CD4-positive, alpha-beta T cell treated with Interleukin-2 at 100 ng/mL for 4 hours (primary cell): ENCODE data around the gene TADA2B.
"Not testable (repeated sequence)": the region's sequence is repeated elsewhere in the genome, so short reads cannot be mapped to it uniquely, and the experiment has no call there.

Experiments
- DNase-seq: peaks from one replicate; pipeline ENCODE4 v3.0.0-alpha.2; 2020; ENCODE audit warnings: low spot score

Gene TADA2B

GRCh38 chr4:7083597-7084563 lies 40.7 kb downstream of the TADA2B start:
- DNase-seq: no peak

- DNase-seq: not testable (repeated sequence)
Measured at GRCh38 chr4:7084564-7084961, 41.4 kb downstream of the TADA2B start.

- DNase-seq: no peak
Measured at GRCh38 chr4:7086384-7086783, 43.2 kb downstream of the TADA2B start.

GRCh38 chr4:7087036-7087435 lies 43.9 kb downstream of the TADA2B start:
- DNase-seq: no peak

GRCh38 chr4:7089213-7089986 lies 46.2 kb downstream of the TADA2B start:
- no peak for DNase-seq

GRCh38 chr4:7092026-7092425 lies 48.9 kb downstream of the TADA2B start:
- no peak for DNase-seq

GRCh38 chr4:7094916-7095315 lies 51.7 kb downstream of the TADA2B start:
- no peak for DNase-seq

- DNase-seq: no peak
Measured at GRCh38 chr4:7095611-7096155, 52.5 kb downstream of the TADA2B start.

GRCh38 chr4:7096236-7096635 lies 53.1 kb downstream of the TADA2B start:
- DNase-seq: no peak

- peak; percentile 47 for DNase-seq
Measured at GRCh38 chr4:7101692-7102515, 58.7 kb downstream of the TADA2B start.

GRCh38 chr4:7102516-7102909 lies 59.3 kb downstream of the TADA2B start:
- not testable (repeated sequence) for DNase-seq

GRCh38 chr4:7103031-7103606 lies 59.9 kb downstream of the TADA2B start:
- DNase-seq: peak; percentile 76

- DNase-seq: no peak
Measured at GRCh38 chr4:7103607-7104365, 60.6 kb downstream of the TADA2B start.

- DNase-seq: no peak
Measured at GRCh38 chr4:7104366-7105031, 61.3 kb downstream of the TADA2B start.

GRCh38 chr4:7105276-7105675 lies 62.1 kb downstream of the TADA2B start:
- no peak for DNase-seq

GRCh38 chr4:7107166-7107905 lies 64.2 kb downstream of the TADA2B start:
- DNase-seq: no peak
